Measurements from ENCODE around the gene PROM1. TPM values are rescaled to one million over a fixed set of nuclear protein-coding genes. Genes with fewer than 3 reads are reported as not detected.

The PROM1 gene
- total RNA-seq, 1 experiment from 2014 or later: 196 TPM

GRCh38 chr4:16029886-16030285 is 53.9 kb downstream of the PROM1 start:
- POLR2A ChIA-PET: interaction anchor here (1.6 kb wide), 1 partner anchor 8 kb away, joined by 6 read pairs; no protein-coding TSS in a partner anchor

GRCh38 chr4:16029262-16029661 is 54.6 kb downstream of the PROM1 start:
- H3K4me1 ChIP-seq: peaks cover 69% of the 10 kb centered on the region
- BruUV-seq (replicated peaks): no TSS peak
- H3K4me3 ChIP-seq (ENCODE audit: low read depth, low read length): no peak overlapping the region
- no peak for TF ChIP-seq CTCF (IDR thresholded peaks at IDR 0.05; ENCODE audit: insufficient read depth in 1 of 2, low read depth in 1 of 2, low read length in 1 of 2, severe bottlenecking in 1 of 2, unreplicated experiment in 1 of 2)
- peaks cover 39% of the 10 kb centered on the region for H3K36me3 Mint-ChIP-seq (ENCODE audit: insufficient read depth, unreplicated experiment)
- H3K9me3 ChIP-seq: no peaks in the 10 kb centered on the region
- peaks cover 13% of the 10 kb centered on the region for H3K4me1 Mint-ChIP-seq (ENCODE audit: low read depth, unreplicated experiment)
- intact Hi-C loops (cut with micrococcal nuclease; ENCODE audit: unreplicated experiment): loop anchor here (1.0 to 2.0 kb wide), 2 partner anchors 54 to 130 kb away; no protein-coding TSS in a partner anchor
- DNase-seq: peak in 1 of 2 experiments; percentile 18
- no peaks in the 10 kb centered on the region for H3K27me3 ChIP-seq (replicated peaks; ENCODE audit: control insufficient read depth, insufficient read depth, low read length)
- ChIA-PET POLR2A (interaction anchor here (0.6 to 1.6 kb wide), 3 partner anchors 9 to 130 kb away, joined by 3 to 6 read pairs (median 5); no protein-coding TSS in a partner anchor), CTCF (interaction anchor here (1.0 to 1.8 kb wide), 3 partner anchors 9 to 100 kb away, joined by 3 to 6 read pairs (median 5); no protein-coding TSS in a partner anchor)
- H3K27me3 Mint-ChIP-seq (ENCODE audit: insufficient read depth, unreplicated experiment): no peaks in the 10 kb centered on the region
- no peak overlapping the region for H3K27ac Mint-ChIP-seq (ENCODE audit: unreplicated experiment)
- H3K36me3 ChIP-seq (ENCODE audit: control insufficient read depth, insufficient read depth, low read length): no peaks in the 10 kb centered on the region
- H3K4me3 Mint-ChIP-seq (ENCODE audit: unreplicated experiment): peak overlapping the region; percentile 37
- H3K9me3 Mint-ChIP-seq (ENCODE audit: unreplicated experiment): no peaks in the 10 kb centered on the region

More at GRCh38 chr4:16029886-16030285, 53.9 kb downstream of the PROM1 start:
- Mint-ChIP-seq H3K9me3 (ENCODE audit: unreplicated experiment) (no peaks in the 10 kb centered on the region), H3K27me3 (ENCODE audit: insufficient read depth, unreplicated experiment) (no peaks in the 10 kb centered on the region), H3K36me3 (ENCODE audit: insufficient read depth, unreplicated experiment) (peaks cover 33% of the 10 kb centered on the region), H3K4me3 (ENCODE audit: unreplicated experiment) (peak overlapping the region; percentile 6), H3K27ac (ENCODE audit: unreplicated experiment) (no peak overlapping the region), H3K4me1 (ENCODE audit: low read depth, unreplicated experiment) (peaks cover 19% of the 10 kb centered on the region)
- intact Hi-C loops (cut with micrococcal nuclease; ENCODE audit: unreplicated experiment): loop anchor here (1.0 to 2.0 kb wide), 3 partner anchors 8 to 129 kb away; no protein-coding TSS in a partner anchor
- Histone ChIP-seq H3K4me1 (peaks cover 75% of the 10 kb centered on the region), H3K27me3 (replicated peaks; ENCODE audit: control insufficient read depth, insufficient read depth, low read length) (no peaks in the 10 kb centered on the region), H3K36me3 (ENCODE audit: control insufficient read depth, insufficient read depth, low read length) (no peaks in the 10 kb centered on the region), H3K9me3 (no peaks in the 10 kb centered on the region), H3K4me3 (ENCODE audit: low read depth, low read length) (no peak overlapping the region)
- peak in 1 of 2 experiments; percentile 46 for DNase-seq
- BruUV-seq (replicated peaks): no TSS peak
- CTCF ChIA-PET: interaction anchor here (0.6 to 1.8 kb wide), 4 partner anchors 8 to 167 kb away, joined by 3 to 6 read pairs (median 4); no protein-coding TSS in a partner anchor
- no peak for TF ChIP-seq CTCF (IDR thresholded peaks at IDR 0.05; ENCODE audit: insufficient read depth in 1 of 2, low read depth in 1 of 2, low read length in 1 of 2, severe bottlenecking in 1 of 2, unreplicated experiment in 1 of 2)

GRCh38 chr4:16027626-16028025 is 56.2 kb downstream of the PROM1 start:
- Histone ChIP-seq H3K4me3 (ENCODE audit: low read depth, low read length) (no peak overlapping the region), H3K9me3 (no peaks in the 10 kb centered on the region), H3K4me1 (peaks cover 53% of the 10 kb centered on the region), H3K27me3 (replicated peaks; ENCODE audit: control insufficient read depth, insufficient read depth, low read length) (no peaks in the 10 kb centered on the region), H3K36me3 (ENCODE audit: control insufficient read depth, insufficient read depth, low read length) (no peaks in the 10 kb centered on the region)
- H3K36me3 Mint-ChIP-seq (ENCODE audit: insufficient read depth, unreplicated experiment): peaks cover 56% of the 10 kb centered on the region
- ChIA-PET CTCF (interaction anchor here (1.0 to 1.8 kb wide), 2 partner anchors 169 to 237 kb away, joined by 3 to 4 read pairs; no protein-coding TSS in a partner anchor), POLR2A (no interaction called here)
- BruUV-seq (replicated peaks): no TSS peak
- intact Hi-C loops (cut with micrococcal nuclease; ENCODE audit: unreplicated experiment): loop anchor here (2.0 kb wide), 1 partner anchor 131 kb away; no protein-coding TSS in a partner anchor
- H3K4me1 Mint-ChIP-seq (ENCODE audit: low read depth, unreplicated experiment): peaks cover 12% of the 10 kb centered on the region
- no peak overlapping the region for H3K4me3 Mint-ChIP-seq (ENCODE audit: unreplicated experiment)
- no peaks in the 10 kb centered on the region for H3K9me3 Mint-ChIP-seq (ENCODE audit: unreplicated experiment)
- DNase-seq: no peak
- TF ChIP-seq CTCF (IDR thresholded peaks at IDR 0.05; ENCODE audit: insufficient read depth in 1 of 2, low read depth in 1 of 2, low read length in 1 of 2, severe bottlenecking in 1 of 2, unreplicated experiment in 1 of 2): no peak
- no peak overlapping the region for H3K27ac Mint-ChIP-seq (ENCODE audit: unreplicated experiment)
- no peaks in the 10 kb centered on the region for H3K27me3 Mint-ChIP-seq (ENCODE audit: insufficient read depth, unreplicated experiment)
